ENCODE measurements around the gene ZBTB17.

GRCh38 chr1:15950763-15951295, 25.1 kb downstream of the ZBTB17 start:
- TF ChIP-seq CTCF (IDR thresholded peaks at IDR 0.05) (no peak), POLR2A (IDR thresholded peaks at IDR 0.05) (no peak)

Data from Peyer's patch (tissue), 4 donors.